HCT116 (cell line): ENCODE data around the gene MEF2B. TPM values are rescaled to one million over a fixed set of nuclear protein-coding genes. Genes with fewer than 3 reads are reported as not detected.
"Not testable (repeated sequence)": the region's sequence is repeated elsewhere in the genome, so short reads cannot be mapped to it uniquely, and the experiment has no call there.

Experiments used
- ATAC-seq: fragments of 200-7000 bp; cut with Tn5 transposase; 2 replicates; pipeline ENCODE4 v1.9.1; 2020; ENCODE audit warnings: mild to moderate bottlenecking, moderate library complexity
- BruUV-seq: library from RNA; stranded (reverse); fragments of 400-500 nt; replicated peaks from 2 replicates; lab custom pipeline; 2021; lab: Mats Ljungman, UMichigan
- CTCF ChIA-PET: fragments of 300-600 bp; sonication (Branson Sonifier 250); formaldehyde crosslinking; loops from one replicate; lab custom pipeline; 2021; ENCODE audit warnings: antibody characterized with exemption; lab: Charles Lee
- POLR2A ChIA-PET: fragments of 300-600, 350-600 bp; sonication (Branson Sonifier 250); formaldehyde crosslinking; loops from one replicate; lab custom pipeline; 2021; ENCODE audit warnings: antibody characterized with exemption; lab: Charles Lee
- RAD21 ChIA-PET, 2 experiments: fragments of 300-600 bp; sonication (Branson Sonifier 250); formaldehyde crosslinking; loops; one replicate each; lab custom pipeline; 2023; ENCODE audit warnings: low total read pairs in 2 of 2; ENCODE audit not compliant: uncharacterized antibody in 2 of 2, unreplicated experiment in 2 of 2, low non-redundant PET in 1 of 2; lab: Charles Lee
- DNase-seq: peaks from one replicate; pipeline ENCODE4 v3.0.0-alpha.2; 2010; ENCODE audit warnings: low read depth, low spot score
- H2AFZ ChIP-seq: fragments of 200-600 bp; shearing (Covaris generic), sonication (generic); 2 replicates; pipeline ENCODE4 v1.6.1; 2017; ENCODE audit warnings: low read depth, mixed run types, mixed read lengths, antibody characterized with exemption, low read length; ENCODE audit not compliant: poor library complexity, severe bottlenecking
- H3K27ac ChIP-seq: 2 replicates; pipeline ENCODE4 v1.5.1; 2012; ENCODE audit warnings: low read depth, low read length
- H3K27me3 ChIP-seq: fragments of 200-600 bp; sonication (generic); 2 replicates; pipeline ENCODE4 v1.6.1; 2016; ENCODE audit warnings: mixed run types, low read length, mixed read lengths; ENCODE audit not compliant: insufficient read depth
- H3K36me3 ChIP-seq, 2 experiments: fragments of 200-500 bp in 1 of 2; fragments of 200-600 bp in 1 of 2; sonication (Bioruptor generic) in 1 of 2; sonication (generic) in 1 of 2; 2 replicates each; pipeline versions ENCODE4 v1.5.1 to v1.6.1; 2014 to 2016; ENCODE audit warnings: low read length in 2 of 2, inconsistent platforms in 1 of 2, mixed read lengths in 1 of 2, mixed run types in 1 of 2; ENCODE audit not compliant: insufficient read depth in 2 of 2, control insufficient read depth in 1 of 2
- H3K4me1 ChIP-seq, 2 experiments: fragments of 200-600 bp in 1 of 2; sonication (generic) in 1 of 2; 2 replicates each; pipeline versions ENCODE4 v1.5.1 to v1.6.1; 2012 to 2017; ENCODE audit warnings: low read length in 2 of 2, inconsistent platforms in 1 of 2, mild to moderate bottlenecking in 1 of 2, mixed read lengths in 1 of 2, mixed run types in 1 of 2, moderate library complexity in 1 of 2; ENCODE audit not compliant: insufficient read depth in 2 of 2, control insufficient read depth in 1 of 2
- H3K4me2 ChIP-seq: fragments of 200-600 bp; sonication (generic); 2 replicates; pipeline ENCODE4 v1.6.1; 2017; ENCODE audit warnings: mixed run types, low read length, mixed read lengths
- H3K4me3 ChIP-seq, 2 experiments: fragments of 200-600 bp in 1 of 2; sonication (generic) in 1 of 2; replicated peaks in 1 of 2; 2 replicates each; pipeline ENCODE4 v1.5.1; 2011 to 2016; ENCODE audit warnings: low read length in 2 of 2, control low read depth in 1 of 2, low read depth in 1 of 2, mild to moderate bottlenecking in 1 of 2, mixed read lengths in 1 of 2, mixed run types in 1 of 2
- H3K79me2 ChIP-seq: fragments of 200-600 bp; sonication (generic); 2 replicates; pipeline ENCODE4 v1.6.1; 2017; ENCODE audit warnings: mild to moderate bottlenecking, mixed run types, low read length, moderate library complexity, mixed read lengths; ENCODE audit not compliant: insufficient read depth
- H3K9ac ChIP-seq: fragments of 200-600 bp; sonication (generic); 2 replicates; pipeline ENCODE4 v1.6.1; 2016; ENCODE audit warnings: low read length, mixed read lengths
- H3K9me2 ChIP-seq: fragments of 200-600 bp; sonication (generic), shearing (Covaris generic); 2 replicates; pipeline ENCODE4 v1.6.1; 2017; ENCODE audit warnings: mixed run types, mild to moderate bottlenecking, moderate library complexity; ENCODE audit not compliant: insufficient read depth
- H3K9me3 ChIP-seq, 2 experiments: fragments of 200-500 bp in 1 of 2; fragments of 200-600 bp in 1 of 2; sonication (Bioruptor generic) in 1 of 2; sonication (generic) in 1 of 2; 2 replicates each; pipeline ENCODE4 v1.6.1; 2014 to 2017; ENCODE audit warnings: low read length in 2 of 2, mixed read lengths in 2 of 2, inconsistent platforms in 1 of 2, low read depth in 1 of 2, mild to moderate bottlenecking in 1 of 2, mixed run types in 1 of 2, moderate library complexity in 1 of 2; ENCODE audit not compliant: control insufficient read depth in 1 of 2, insufficient read depth in 1 of 2
- H4K20me1 ChIP-seq: fragments of 200-600 bp; sonication (generic), shearing (Covaris generic); 2 replicates; pipeline ENCODE4 v1.6.1; 2017; ENCODE audit warnings: mixed run types, mild to moderate bottlenecking, moderate library complexity; ENCODE audit not compliant: insufficient read depth
- CEBPB ChIP-seq: IDR thresholded peaks from 2 replicates; pipeline ENCODE4 v1.6.1; 2012; ENCODE audit warnings: low read depth
- EZH2 ChIP-seq: fragments of 200-600 bp; sonication (generic); IDR thresholded peaks from 2 replicates; pipeline ENCODE4 v1.6.1; 2017; ENCODE audit warnings: antibody characterized with exemption, mixed run types
- EZH2phosphoT487 ChIP-seq: fragments of 200-600 bp; IDR thresholded peaks from 2 replicates; pipeline ENCODE4 v1.6.1; 2018; ENCODE audit warnings: antibody characterized with exemption, borderline replicate concordance
- FOSL1 ChIP-seq: IDR thresholded peaks from 2 replicates; pipeline ENCODE4 v1.6.1; 2012; ENCODE audit warnings: low read depth
- POLR2A ChIP-seq: IDR thresholded peaks from 2 replicates; pipeline ENCODE4 v1.7.0; 2011; ENCODE audit warnings: borderline replicate concordance; ENCODE audit not compliant: insufficient read depth, insufficient read length; ENCODE audit errors: extremely low read depth
- POLR2AphosphoS5 ChIP-seq: IDR thresholded peaks from 2 replicates; pipeline ENCODE4 v1.6.1; 2011; ENCODE audit warnings: mild to moderate bottlenecking, low read depth, low read length, moderate library complexity
- SIN3A ChIP-seq: IDR thresholded peaks from 2 replicates; pipeline ENCODE4 v1.6.1; 2012; ENCODE audit warnings: low read depth
- TCF7L2 ChIP-seq: IDR thresholded peaks from 2 replicates; pipeline ENCODE4 v1.7.0; 2011; ENCODE audit warnings: borderline replicate concordance, inconsistent platforms; ENCODE audit not compliant: insufficient read depth, insufficient read length; ENCODE audit errors: extremely low read depth
- YY1 ChIP-seq: IDR thresholded peaks from 2 replicates; pipeline ENCODE4 v1.6.1; 2011; ENCODE audit warnings: low read length, low read depth, moderate library complexity, mild to moderate bottlenecking; ENCODE audit not compliant: insufficient replicate concordance; ENCODE audit errors: extremely low read depth
- ZFX ChIP-seq: fragments of 450-650 bp; IDR thresholded peaks from 2 replicates; pipeline ENCODE4 v1.6.1; 2017
- intact Hi-C: fragments of 100-400 bp; cut with micrococcal nuclease; formaldehyde crosslinking; loops from 2 replicates; pipeline ENCODE4 v1.10.0; 2022
- total RNA-seq: library from RNA; stranded (reverse); gene quantifications from one replicate; pipeline ENCODE4 v1.2.1, GENCODE V29; 2021; ENCODE audit not compliant: unreplicated experiment
- TF ChIP-seq, protein P1 (sequence below), 3 experiments: fragments of 200-600 bp in 1 of 3; sonication (generic) in 1 of 3; IDR thresholded peaks in 2 of 3; conservative IDR thresholded peaks in 1 of 3; 2 replicates each; pipeline ENCODE4 v1.5.1; 2012 to 2017; ENCODE audit warnings: low read depth in 2 of 3, low read length in 2 of 3, antibody characterized with exemption in 1 of 3, borderline replicate concordance in 1 of 3, control low read depth in 1 of 3, mild to moderate bottlenecking in 1 of 3, mixed read lengths in 1 of 3, mixed run types in 1 of 3, moderate library complexity in 1 of 3; ENCODE audit not compliant: insufficient read depth in 1 of 3
- TF ChIP-seq, protein P2 (sequence below): IDR thresholded peaks from 2 replicates; pipeline ENCODE4 v1.6.1; 2012; ENCODE audit warnings: low read depth
- TF ChIP-seq, protein P3 (sequence below): IDR thresholded peaks from 2 replicates; pipeline ENCODE4 v1.6.1; 2011; ENCODE audit warnings: mild to moderate bottlenecking, low read length, moderate library complexity; ENCODE audit not compliant: insufficient replicate concordance; ENCODE audit errors: extremely low read depth

MEF2B gene
- total RNA-seq, 1 experiment from 2014 or later: 7.9 TPM

DNA sequence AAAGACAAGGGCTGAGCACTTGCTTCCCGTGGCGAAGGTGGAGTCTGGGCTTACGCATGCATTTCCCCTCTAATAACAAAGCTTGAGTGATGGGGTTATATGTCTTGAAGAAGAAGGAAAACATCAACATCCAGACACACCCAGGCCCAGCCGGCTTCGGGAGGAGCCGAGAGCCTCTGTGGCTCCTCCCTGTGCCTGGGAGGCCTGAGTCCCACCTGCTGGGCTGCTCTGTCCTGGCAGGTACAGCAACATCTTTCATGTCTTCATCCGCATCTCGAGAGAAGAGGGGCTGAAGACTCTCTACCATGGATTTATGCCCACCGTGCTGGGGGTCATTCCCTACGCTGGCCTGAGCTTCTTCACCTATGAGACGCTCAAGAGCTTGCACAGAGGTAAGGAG lies 62.4 kb downstream of the MEF2B start:
- ChIA-PET RAD21 (no interaction called here), CTCF (no interaction called here), POLR2A (no interaction called here)
- Histone ChIP-seq H3K79me2 (no peaks in the 10 kb centered on the region), H3K4me1 (peaks cover 37 to 54% of the 10 kb centered on the region in 2 experiments), H3K4me2 (peak overlapping the region; percentile 9; the same call in 1 of the 2 replicates), H3K27me3 (no peaks in the 10 kb centered on the region), H3K4me3 (no peak overlapping the region), H2AFZ (no peak overlapping the region), H3K9ac (no peak overlapping the region), H4K20me1 (no peaks in the 10 kb centered on the region), H3K27ac (no peak overlapping the region), H3K9me3 (no peaks in the 10 kb centered on the region), H3K36me3 (no peaks in the 10 kb centered on the region), H3K9me2 (no peaks in the 10 kb centered on the region)
- TF ChIP-seq POLR2AphosphoS5: no peak
- TF ChIP-seq YY1: no peak
- TF ChIP-seq EZH2: no peak
- TF ChIP-seq, protein P1, sequence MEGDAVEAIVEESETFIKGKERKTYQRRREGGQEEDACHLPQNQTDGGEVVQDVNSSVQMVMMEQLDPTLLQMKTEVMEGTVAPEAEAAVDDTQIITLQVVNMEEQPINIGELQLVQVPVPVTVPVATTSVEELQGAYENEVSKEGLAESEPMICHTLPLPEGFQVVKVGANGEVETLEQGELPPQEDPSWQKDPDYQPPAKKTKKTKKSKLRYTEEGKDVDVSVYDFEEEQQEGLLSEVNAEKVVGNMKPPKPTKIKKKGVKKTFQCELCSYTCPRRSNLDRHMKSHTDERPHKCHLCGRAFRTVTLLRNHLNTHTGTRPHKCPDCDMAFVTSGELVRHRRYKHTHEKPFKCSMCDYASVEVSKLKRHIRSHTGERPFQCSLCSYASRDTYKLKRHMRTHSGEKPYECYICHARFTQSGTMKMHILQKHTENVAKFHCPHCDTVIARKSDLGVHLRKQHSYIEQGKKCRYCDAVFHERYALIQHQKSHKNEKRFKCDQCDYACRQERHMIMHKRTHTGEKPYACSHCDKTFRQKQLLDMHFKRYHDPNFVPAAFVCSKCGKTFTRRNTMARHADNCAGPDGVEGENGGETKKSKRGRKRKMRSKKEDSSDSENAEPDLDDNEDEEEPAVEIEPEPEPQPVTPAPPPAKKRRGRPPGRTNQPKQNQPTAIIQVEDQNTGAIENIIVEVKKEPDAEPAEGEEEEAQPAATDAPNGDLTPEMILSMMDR (IDR thresholded peaks at IDR 0.05 in 2 of 3, conservative IDR thresholded peaks at IDR 0.05 in 1 of 3; ENCODE audit: borderline replicate concordance in 1 of 3, insufficient read depth in 1 of 3, low read depth in 2 of 3, low read length in 2 of 3): no peak
- TF ChIP-seq, protein P2, sequence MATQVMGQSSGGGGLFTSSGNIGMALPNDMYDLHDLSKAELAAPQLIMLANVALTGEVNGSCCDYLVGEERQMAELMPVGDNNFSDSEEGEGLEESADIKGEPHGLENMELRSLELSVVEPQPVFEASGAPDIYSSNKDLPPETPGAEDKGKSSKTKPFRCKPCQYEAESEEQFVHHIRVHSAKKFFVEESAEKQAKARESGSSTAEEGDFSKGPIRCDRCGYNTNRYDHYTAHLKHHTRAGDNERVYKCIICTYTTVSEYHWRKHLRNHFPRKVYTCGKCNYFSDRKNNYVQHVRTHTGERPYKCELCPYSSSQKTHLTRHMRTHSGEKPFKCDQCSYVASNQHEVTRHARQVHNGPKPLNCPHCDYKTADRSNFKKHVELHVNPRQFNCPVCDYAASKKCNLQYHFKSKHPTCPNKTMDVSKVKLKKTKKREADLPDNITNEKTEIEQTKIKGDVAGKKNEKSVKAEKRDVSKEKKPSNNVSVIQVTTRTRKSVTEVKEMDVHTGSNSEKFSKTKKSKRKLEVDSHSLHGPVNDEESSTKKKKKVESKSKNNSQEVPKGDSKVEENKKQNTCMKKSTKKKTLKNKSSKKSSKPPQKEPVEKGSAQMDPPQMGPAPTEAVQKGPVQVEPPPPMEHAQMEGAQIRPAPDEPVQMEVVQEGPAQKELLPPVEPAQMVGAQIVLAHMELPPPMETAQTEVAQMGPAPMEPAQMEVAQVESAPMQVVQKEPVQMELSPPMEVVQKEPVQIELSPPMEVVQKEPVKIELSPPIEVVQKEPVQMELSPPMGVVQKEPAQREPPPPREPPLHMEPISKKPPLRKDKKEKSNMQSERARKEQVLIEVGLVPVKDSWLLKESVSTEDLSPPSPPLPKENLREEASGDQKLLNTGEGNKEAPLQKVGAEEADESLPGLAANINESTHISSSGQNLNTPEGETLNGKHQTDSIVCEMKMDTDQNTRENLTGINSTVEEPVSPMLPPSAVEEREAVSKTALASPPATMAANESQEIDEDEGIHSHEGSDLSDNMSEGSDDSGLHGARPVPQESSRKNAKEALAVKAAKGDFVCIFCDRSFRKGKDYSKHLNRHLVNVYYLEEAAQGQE: no peak
- no peak for TF ChIP-seq SIN3A
- TF ChIP-seq, protein P3, sequence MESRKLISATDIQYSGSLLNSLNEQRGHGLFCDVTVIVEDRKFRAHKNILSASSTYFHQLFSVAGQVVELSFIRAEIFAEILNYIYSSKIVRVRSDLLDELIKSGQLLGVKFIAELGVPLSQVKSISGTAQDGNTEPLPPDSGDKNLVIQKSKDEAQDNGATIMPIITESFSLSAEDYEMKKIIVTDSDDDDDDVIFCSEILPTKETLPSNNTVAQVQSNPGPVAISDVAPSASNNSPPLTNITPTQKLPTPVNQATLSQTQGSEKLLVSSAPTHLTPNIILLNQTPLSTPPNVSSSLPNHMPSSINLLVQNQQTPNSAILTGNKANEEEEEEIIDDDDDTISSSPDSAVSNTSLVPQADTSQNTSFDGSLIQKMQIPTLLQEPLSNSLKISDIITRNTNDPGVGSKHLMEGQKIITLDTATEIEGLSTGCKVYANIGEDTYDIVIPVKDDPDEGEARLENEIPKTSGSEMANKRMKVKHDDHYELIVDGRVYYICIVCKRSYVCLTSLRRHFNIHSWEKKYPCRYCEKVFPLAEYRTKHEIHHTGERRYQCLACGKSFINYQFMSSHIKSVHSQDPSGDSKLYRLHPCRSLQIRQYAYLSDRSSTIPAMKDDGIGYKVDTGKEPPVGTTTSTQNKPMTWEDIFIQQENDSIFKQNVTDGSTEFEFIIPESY: no peak
- no peak for TF ChIP-seq CEBPB
- TF ChIP-seq TCF7L2: no peak
- no peak for TF ChIP-seq ZFX
- TF ChIP-seq POLR2A: no peak
- TF ChIP-seq EZH2phosphoT487: no peak
- TF ChIP-seq FOSL1: no peak
- BruUV-seq: no TSS peak
- DNase-seq (no peak), ATAC-seq (no peak)
- intact Hi-C loops: no loop called here

DNA sequence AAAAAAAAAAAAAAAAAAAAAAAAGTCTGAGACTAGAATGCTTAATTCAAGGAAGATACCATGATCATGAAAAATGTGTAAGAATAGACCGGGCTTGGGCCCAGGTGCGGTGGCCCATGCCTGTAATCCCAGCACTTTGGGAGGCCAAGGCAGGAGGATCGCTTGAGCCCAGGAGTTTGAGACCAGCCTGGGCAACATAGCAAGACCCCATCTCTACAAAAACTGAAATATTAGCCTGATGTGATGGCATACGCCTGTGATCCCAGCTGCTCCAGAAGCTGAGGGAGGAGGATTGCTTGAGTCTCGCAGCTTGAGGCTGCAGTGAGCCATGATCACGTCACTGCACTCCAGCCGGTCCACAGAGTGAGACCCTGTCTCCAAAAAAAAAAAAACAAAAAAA lies 63.1 kb downstream of the MEF2B start:
- intact Hi-C loops: not testable (repeated sequence)

More for the DNA sequence above, 63.1 kb downstream of the MEF2B start:
- H4K20me1 ChIP-seq, H3K9ac ChIP-seq, H3K36me3 ChIP-seq, H3K27ac ChIP-seq, H3K4me2 ChIP-seq, H3K27me3 ChIP-seq, CTCF ChIA-PET, ATAC-seq, H3K4me3 ChIP-seq, H3K9me2 ChIP-seq, H2AFZ ChIP-seq, H3K79me2 ChIP-seq, H3K9me3 ChIP-seq, RAD21 ChIA-PET, POLR2A ChIA-PET, DNase-seq, BruUV-seq: not testable (repeated sequence)
- H3K4me1 ChIP-seq: peaks cover 39 to 59% of the 10 kb centered on the region in 2 experiments
